Germinal center (tissue), 1 donor: Measurements from ENCODE around the gene EVA1A.

ENCODE experiments used
- DNase-seq: peaks from one replicate; pipeline ENCODE4 v3.0.0; 2012; ENCODE audit warnings: mixed read lengths, low spot score

EVA1A gene

GRCh38 chr2:75562513-75562864, 1.8 kb upstream of the EVA1A start:
- no peak for DNase-seq

GRCh38 chr2:75561566-75562512, 1.1 kb upstream of the EVA1A start:
- no peak for DNase-seq

- no peak for DNase-seq
Observed at GRCh38 chr2:75560022-75560767, 544 bp downstream of the EVA1A start.

- no peak for DNase-seq
Observed at GRCh38 chr2:75559680-75560021, 1.1 kb downstream of the EVA1A start.

GRCh38 chr2:75558786-75559679, 1.7 kb downstream of the EVA1A start:
- DNase-seq = no peak

- DNase-seq = no peak
Observed at GRCh38 chr2:75558136-75558535, 2.6 kb downstream of the EVA1A start.

- DNase-seq = no peak
Observed at GRCh38 chr2:75557474-75558133, 3.1 kb downstream of the EVA1A start.

- DNase-seq = no peak
Observed at GRCh38 chr2:75556679-75557366, 3.9 kb downstream of the EVA1A start.

GRCh38 chr2:75555701-75556100, 5.0 kb downstream of the EVA1A start:
- no peak for DNase-seq

- DNase-seq = no peak
Observed at GRCh38 chr2:75553935-75554531, 6.7 kb downstream of the EVA1A start.

- no peak for DNase-seq
Observed at GRCh38 chr2:75552222-75552621, 8.5 kb downstream of the EVA1A start.

- no peak for DNase-seq
Observed at GRCh38 chr2:75551434-75551833, 9.3 kb downstream of the EVA1A start.

- DNase-seq = no peak
Observed at GRCh38 chr2:75549401-75550253, 11.1 kb downstream of the EVA1A start.

- DNase-seq = no peak
Observed at GRCh38 chr2:75548036-75548573, 12.6 kb downstream of the EVA1A start.

- no peak for DNase-seq
Observed at GRCh38 chr2:75547345-75548035, 13.2 kb downstream of the EVA1A start.

- DNase-seq = no peak
Observed at GRCh38 chr2:75545922-75546321, 14.8 kb downstream of the EVA1A start.

- DNase-seq = no peak
Observed at GRCh38 chr2:75545387-75545786, 15.4 kb downstream of the EVA1A start.

GRCh38 chr2:75543446-75543845, 17.3 kb downstream of the EVA1A start:
- no peak for DNase-seq

- DNase-seq = no peak
Observed at GRCh38 chr2:75541430-75541829, 19.3 kb downstream of the EVA1A start.
